H1 (cell line): ENCODE data around the gene UBC. TPM values are rescaled to one million over a fixed set of nuclear protein-coding genes. Genes with fewer than 3 reads are reported as not detected.

ENCODE experiments used
- CTCF ChIA-PET: fragments of 300-600 bp; sonication (Branson Sonifier 250); formaldehyde crosslinking; loops from one replicate; lab custom pipeline; 2021; ENCODE audit not compliant: partially characterized antibody; lab: Charles Lee
- POLR2A ChIA-PET: fragments of 300-600 bp; sonication (Branson Sonifier 250); formaldehyde crosslinking; loops from one replicate; lab custom pipeline; 2021; ENCODE audit warnings: inconsistent platforms; ENCODE audit not compliant: partially characterized antibody; lab: Charles Lee
- DNase-seq, 2 experiments: peaks; one replicate each; pipeline versions ENCODE4 v3.0.0 to v3.0.0-alpha.2; 2010 to 2022; ENCODE audit warnings: low spot score in 2 of 2, low read depth in 1 of 2, mixed read lengths in 1 of 2
- FAIRE-seq: peaks from 2 replicates; lab custom pipeline; 2011; peaks lifted over from hg19 to GRCh38; lab: Jason Lieb, UNC
- H2AFZ ChIP-seq: 2 replicates; pipeline ENCODE4 v1.8.1; 2012; ENCODE audit warnings: low read length, inconsistent platforms
- H2AK5ac ChIP-seq: 2 replicates; pipeline ENCODE4 v1.6.1; 2013; ENCODE audit warnings: low read depth, low read length
- H2BK120ac ChIP-seq: replicated peaks from 2 replicates; pipeline ENCODE3; 2013; ENCODE audit warnings: low read depth, low read length, inconsistent platforms
- H2BK12ac ChIP-seq: 2 replicates; pipeline ENCODE4 v1.6.1; 2013; ENCODE audit warnings: low read depth, low read length
- H2BK15ac ChIP-seq: 2 replicates; pipeline ENCODE4 v1.6.1; 2013; ENCODE audit warnings: low read length
- H2BK20ac ChIP-seq: 2 replicates; pipeline ENCODE4 v1.6.1; 2013; ENCODE audit warnings: low read length
- H2BK5ac ChIP-seq: 2 replicates; pipeline ENCODE4 v1.6.1; 2013; ENCODE audit warnings: low read depth, low read length
- H3K14ac ChIP-seq: 2 replicates; pipeline ENCODE4 v1.6.1; 2013; ENCODE audit warnings: inconsistent platforms; ENCODE audit not compliant: insufficient read length
- H3K18ac ChIP-seq: 2 replicates; pipeline ENCODE4 v1.6.1; 2013; ENCODE audit warnings: low read length; ENCODE audit errors: extremely low read depth
- H3K23ac ChIP-seq: 2 replicates; pipeline ENCODE4 v1.6.1; 2013; ENCODE audit warnings: inconsistent platforms; ENCODE audit not compliant: insufficient read length
- H3K23me2 ChIP-seq: 2 replicates; pipeline ENCODE4 v1.6.1; 2013; ENCODE audit warnings: low read depth, low read length
- H3K27ac ChIP-seq: 2 replicates; pipeline ENCODE4 v1.6.1; 2011; ENCODE audit warnings: low read depth, low read length, inconsistent platforms
- H3K27me3 ChIP-seq, 4 experiments: replicated peaks in 1 of 4; 1 replicate in 1 of 4; 2 replicates in 3 of 4; pipeline versions ENCODE4 v1.6.1 to v1.8.1; 2011 to 2013; ENCODE audit warnings: low read length in 3 of 4, mild to moderate bottlenecking in 3 of 4, inconsistent platforms in 2 of 4, mixed read lengths in 2 of 4, moderate library complexity in 1 of 4; ENCODE audit not compliant: control insufficient read depth in 3 of 4, insufficient read depth in 3 of 4; ENCODE audit errors: extremely low read depth in 1 of 4
- H3K36me3 ChIP-seq, 4 experiments: 2 replicates each; pipeline versions ENCODE4 v1.6.1 to v1.8.1; 2011 to 2013; ENCODE audit warnings: mild to moderate bottlenecking in 4 of 4, low read length in 3 of 4, moderate library complexity in 2 of 4, control low read depth in 1 of 4, inconsistent platforms in 1 of 4; ENCODE audit not compliant: insufficient read depth in 4 of 4, control insufficient read depth in 2 of 4
- H3K4ac ChIP-seq: replicated peaks from 2 replicates; pipeline ENCODE3; 2013; ENCODE audit warnings: low read length, low read depth, mixed read lengths, inconsistent platforms; ENCODE audit not compliant: insufficient read length
- H3K4me1 ChIP-seq, 4 experiments: replicated peaks in 1 of 4; 1 replicate in 1 of 4; 2 replicates in 3 of 4; pipeline versions ENCODE4 v1.6.1 to v1.8.1; 2011 to 2013; ENCODE audit warnings: low read length in 3 of 4, inconsistent platforms in 2 of 4, mixed read lengths in 1 of 4; ENCODE audit not compliant: insufficient read depth in 4 of 4, control insufficient read depth in 3 of 4
- H3K4me2 ChIP-seq, 2 experiments: 2 replicates each; pipeline versions ENCODE4 v1.6.1 to v1.8.1; 2011 to 2013; ENCODE audit warnings: low read depth in 2 of 2, low read length in 2 of 2, control low read depth in 1 of 2, inconsistent platforms in 1 of 2, mild to moderate bottlenecking in 1 of 2; ENCODE audit not compliant: insufficient read depth in 1 of 2
- H3K4me3 ChIP-seq, 4 experiments: fragments of 200-600, 300-600 bp in 1 of 4; sonication (generic), shearing (Covaris generic), sonication (Bioruptor Twin) in 1 of 4; 2 replicates each; pipeline versions ENCODE4 v1.5.1 to v1.8.1; 2011 to 2016; ENCODE audit warnings: low read length in 4 of 4, low read depth in 3 of 4, control low read depth in 2 of 4, inconsistent platforms in 2 of 4, mild to moderate bottlenecking in 2 of 4, mixed read lengths in 1 of 4, moderate library complexity in 1 of 4; ENCODE audit not compliant: insufficient read depth in 2 of 4; ENCODE audit errors: extremely low read depth in 1 of 4
- H3K56ac ChIP-seq: replicated peaks from 2 replicates; pipeline ENCODE3; 2013; ENCODE audit warnings: low read depth, mild to moderate bottlenecking, mixed read lengths, low read length, inconsistent platforms; ENCODE audit not compliant: insufficient read length
- H3K79me1 ChIP-seq: 2 replicates; pipeline ENCODE4 v1.6.1; 2013; ENCODE audit warnings: low read depth, low read length, control low read depth
- H3K79me2 ChIP-seq, 2 experiments: 2 replicates each; pipeline versions ENCODE4 v1.6.1 to v1.8.1; 2012 to 2013; ENCODE audit warnings: low read length in 2 of 2, mild to moderate bottlenecking in 2 of 2, inconsistent platforms in 1 of 2; ENCODE audit not compliant: insufficient read depth in 2 of 2, control insufficient read depth in 1 of 2
- H3K9ac ChIP-seq, 4 experiments: replicated peaks in 1 of 4; 1 replicate in 1 of 4; 2 replicates in 3 of 4; pipeline versions ENCODE4 v1.6.1 to v1.8.1; 2011 to 2013; ENCODE audit warnings: low read depth in 3 of 4, low read length in 3 of 4, control low read depth in 2 of 4, mild to moderate bottlenecking in 2 of 4, moderate library complexity in 2 of 4, inconsistent platforms in 1 of 4; ENCODE audit errors: extremely low read depth in 1 of 4
- H3K9me3 ChIP-seq, 2 experiments: 2 replicates each; pipeline versions ENCODE4 v1.6.1 to v1.8.1; 2012 to 2013; ENCODE audit warnings: mild to moderate bottlenecking in 2 of 2, moderate library complexity in 2 of 2, control low read depth in 1 of 2, inconsistent platforms in 1 of 2, low read depth in 1 of 2, low read length in 1 of 2, mixed read lengths in 1 of 2; ENCODE audit not compliant: insufficient read depth in 2 of 2
- H4K20me1 ChIP-seq, 2 experiments: replicated peaks in 1 of 2; 2 replicates each; pipeline versions ENCODE3 to v1.8.1; 2011 to 2013; ENCODE audit warnings: inconsistent platforms in 2 of 2, low read length in 2 of 2, mild to moderate bottlenecking in 1 of 2; ENCODE audit not compliant: insufficient read depth in 2 of 2, control insufficient read depth in 1 of 2
- H4K5ac ChIP-seq: 2 replicates; pipeline ENCODE4 v1.6.1; 2013; ENCODE audit warnings: low read length, low read depth, mixed read lengths, inconsistent platforms; ENCODE audit not compliant: insufficient read length
- H4K8ac ChIP-seq: 2 replicates; pipeline ENCODE4 v1.8.0; 2013; ENCODE audit warnings: mild to moderate bottlenecking, moderate library complexity, low read length, inconsistent platforms; ENCODE audit not compliant: insufficient read depth; ENCODE audit errors: extremely low read depth
- H4K91ac ChIP-seq: replicated peaks from 2 replicates; pipeline ENCODE3; 2013; ENCODE audit warnings: low read length, mixed read lengths, inconsistent platforms; ENCODE audit not compliant: insufficient read length
- ATF3 ChIP-seq: IDR thresholded peaks from 2 replicates; pipeline ENCODE4 v1.6.1; 2011; ENCODE audit warnings: low read depth, mild to moderate bottlenecking, low read length; ENCODE audit not compliant: insufficient read depth
- BCL11A ChIP-seq, 2 experiments: IDR thresholded peaks; one replicate each; pipeline ENCODE4 v1.6.1; 2011; ENCODE audit warnings: low read depth in 2 of 2, low read length in 2 of 2, mild to moderate bottlenecking in 2 of 2
- CTCF ChIP-seq, 3 experiments: IDR thresholded peaks; 1 replicate in 2 of 3; 2 replicates in 1 of 3; pipeline versions ENCODE4 v1.5.1 to v1.6.1; 2011; ENCODE audit warnings: low read length in 3 of 3, mild to moderate bottlenecking in 3 of 3, inconsistent platforms in 2 of 3, low read depth in 1 of 3, moderate library complexity in 1 of 3; ENCODE audit not compliant: insufficient read depth in 1 of 3; ENCODE audit errors: control extremely low read depth in 1 of 3
- JUN ChIP-seq: IDR thresholded peaks from 2 replicates; pipeline ENCODE4 v1.6.1; 2011; ENCODE audit warnings: low read depth, mild to moderate bottlenecking, improper control_type of control experiment, low read length
- NRF1 ChIP-seq: IDR thresholded peaks from 2 replicates; pipeline ENCODE4 v1.6.1; 2011; ENCODE audit warnings: mild to moderate bottlenecking, low read depth, low read length, improper control_type of control experiment
- POLR2A ChIP-seq, 2 experiments: IDR thresholded peaks; 1 replicate in 1 of 2; 2 replicates in 1 of 2; pipeline ENCODE4 v1.6.1; 2011; ENCODE audit warnings: low read depth in 2 of 2, low read length in 2 of 2, mild to moderate bottlenecking in 2 of 2; ENCODE audit errors: control extremely low read depth in 1 of 2
- POLR2AphosphoS5 ChIP-seq: IDR thresholded peaks from 2 replicates; pipeline ENCODE4 v1.6.1; 2011; ENCODE audit warnings: low read depth, low read length
- SAP30 ChIP-seq: fragments of 300-600 bp; sonication (generic); IDR thresholded peaks from 2 replicates; pipeline ENCODE4 v1.7.1; 2012; ENCODE audit warnings: low read length, moderate library complexity, mild to moderate bottlenecking, inconsistent platforms; ENCODE audit not compliant: insufficient read depth, insufficient replicate concordance
- SIRT6 ChIP-seq: IDR thresholded peaks from one replicate; pipeline ENCODE4 v1.7.1; 2012; ENCODE audit warnings: low read length, inconsistent platforms
- SP2 ChIP-seq: IDR thresholded peaks from 2 replicates; pipeline ENCODE4 v1.6.1; 2012; ENCODE audit warnings: mild to moderate bottlenecking, low read length, inconsistent platforms
- TAF1 ChIP-seq: IDR thresholded peaks from 2 replicates; pipeline ENCODE4 v1.6.1; 2011; ENCODE audit warnings: mild to moderate bottlenecking, low read depth, low read length
- ZNF274 ChIP-seq: IDR thresholded peaks from 2 replicates; pipeline ENCODE4 v1.7.0; 2012; ENCODE audit warnings: low read length, borderline replicate concordance; ENCODE audit errors: extremely low read depth
- WGBS, 2 experiments: shearing (Covaris generic) in 1 of 2; methylation state at CpG; one replicate each; pipeline versions ENCODE4 v1.1.6 to v1.1.7; 2013 to 2015; ENCODE audit warnings: low lambda C conversion rate in 2 of 2, mixed read lengths in 2 of 2, inconsistent platforms in 1 of 2, low coverage in 1 of 2, missing lambda C conversion rate in 1 of 2; ENCODE audit not compliant: insufficient replicate concordance in 2 of 2, insufficient coverage in 1 of 2, insufficient read length in 1 of 2; ENCODE audit errors: extremely low coverage in 1 of 2, missing lambda C conversion rate in 1 of 2; 5-methylcytosine and 5-hydroxymethylcytosine counted together
- polyA plus RNA-seq, 7 experiments: library from polyadenylated mRNA; depleted of rRNA in 3 of 7; stranded (reverse) in 5 of 7; unstranded in 2 of 7; fragments of >200 nt in 5 of 7; fragments of 200-250 nt in 2 of 7; gene quantifications; 1 replicate in 5 of 7; 2 replicates in 1 of 7; 4 replicates in 1 of 7; pipeline versions ENCODE4 v1.2.1 to v1.2.3, GENCODE V29; 2011 to 2013; ENCODE audit warnings: missing spikeins in 2 of 7, mixed read lengths in 2 of 7
- total RNA-seq: library from RNA; stranded (reverse); fragmentation: NEBNext Ultra II Directional; extraction: Animal tissue kit (Norgen Biotek cat#: 25700); gene quantifications from 2 replicates; pipeline ENCODE4 v1.2.1, GENCODE V29; 2021

Gene UBC
- total and polyA plus RNA-seq, 2 of the 8 experiments (the other 6 are each of a cell fraction or from before 2014, with no cell fraction given) = 559 to 749 TPM

GRCh38 chr12:124961055-124961454 is 46.6 kb upstream of the UBC start:
- ChIA-PET CTCF (interaction anchor here (1.0 to 1.4 kb wide), 2 partner anchors 21 to 928 kb away, joined by 3 to 4 read pairs; no protein-coding TSS in a partner anchor), POLR2A (interaction anchor here (1.2 kb wide), 1 partner anchor 38 kb away, joined by 3 read pairs; no protein-coding TSS in a partner anchor)
- 89% methylated on average over 29 of the region's 29 CpGs; no CpG with 5 or more reads in 1 of the 2 experiments for WGBS, 2 experiments
- TF ChIP-seq POLR2AphosphoS5 (no peak), SP2 (no peak), ATF3 (no peak), BCL11A (IDR thresholded peaks at IDR 0.05; ENCODE audit: low read depth in 2 of 2, low read length in 2 of 2) (no peak), SIRT6 (no peak), NRF1 (no peak), ZNF274 (no peak), JUN (no peak), TAF1 (no peak), SAP30 (no peak), CTCF (IDR thresholded peaks at IDR 0.05; ENCODE audit: control extremely low read depth in 1 of 3, insufficient read depth in 1 of 3, low read depth in 1 of 3, low read length in 3 of 3) (no peak), POLR2A (IDR thresholded peaks at IDR 0.05; ENCODE audit: control extremely low read depth in 1 of 2, low read depth in 2 of 2, low read length in 2 of 2) (no peak)

More at GRCh38 chr12:124961055-124961454, 46.6 kb upstream of the UBC start:
- Histone ChIP-seq H2AK5ac (no peak overlapping the region), H2BK20ac (no peak overlapping the region), H3K79me2 (no peaks in the 10 kb centered on the region), H4K20me1 (peaks cover 0 to 6% of the 10 kb centered on the region in 2 experiments), H3K4ac (no peak overlapping the region), H2BK120ac (no peak overlapping the region), H3K23me2 (no peaks in the 10 kb centered on the region), H3K18ac (no peak overlapping the region), H3K36me3 (peaks cover 19 to 66% (median 55%) of the 10 kb centered on the region in 4 experiments), H3K9me3 (no peaks in the 10 kb centered on the region; a peak in 1 of 4 replicates), H3K4me3 (no peak overlapping the region), H2BK12ac (no peak overlapping the region), H3K4me2 (no peak overlapping the region), H4K5ac (no peak overlapping the region), H2BK15ac (no peak overlapping the region), H3K23ac (no peak overlapping the region), H3K56ac (no peak overlapping the region), H3K79me1 (no peaks in the 10 kb centered on the region), H3K9ac (no peak overlapping the region), H3K27me3 (no peaks in the 10 kb centered on the region), H3K14ac (no peak overlapping the region), H3K4me1 (no peaks in the 10 kb centered on the region), H4K91ac (no peak overlapping the region), H4K8ac (no peak overlapping the region), H2AFZ (no peak overlapping the region), H3K27ac (no peak overlapping the region), H2BK5ac (no peak overlapping the region)
- DNase-seq (no peak), FAIRE-seq (no peak)
